Breast epithelium (tissue), 4 donors: ENCODE results near the gene CORO2B. TPM values are rescaled to one million over a fixed set of nuclear protein-coding genes. Genes with fewer than 3 reads are reported as not detected.
"Not testable (repeated sequence)": the region's sequence is repeated elsewhere in the genome, so short reads cannot be mapped to it uniquely, and the experiment has no call there.

Experiments used
- DNase-seq, 2 donors: peaks; one replicate each; pipeline ENCODE4 v3.0.0-alpha.2; 2019; ENCODE audit warnings: low spot score in 2 of 2
- H3K27ac ChIP-seq, 2 donors: fragments of 200-600 bp; sonication (generic) in 1 of 2; one replicate each; pipeline ENCODE4 v1.5.1; 2016 to 2019; ENCODE audit warnings: mild to moderate bottlenecking in 1 of 2
- H3K27me3 ChIP-seq, 2 donors: fragments of 200-600 bp; sonication (generic) in 1 of 2; one replicate each; pipeline versions ENCODE4 v1.5.1 to v1.6.0; 2017 to 2019; ENCODE audit warnings: control low read depth in 1 of 2, mild to moderate bottlenecking in 1 of 2
- H3K36me3 ChIP-seq: fragments of 200-600 bp; one replicate; pipeline ENCODE4 v1.5.1; 2019
- H3K4me1 ChIP-seq, 2 donors: fragments of 200-600 bp; sonication (generic); one replicate each; pipeline ENCODE4 v1.5.1; 2016 to 2019; ENCODE audit warnings: control low read depth in 1 of 2
- H3K4me3 ChIP-seq, 3 donors: fragments of 200-600 bp; sonication (generic); 1 replicate in 2 of 3; 2 replicates in 1 of 3; pipeline ENCODE4 v1.5.1; 2016 to 2019; ENCODE audit warnings: mild to moderate bottlenecking in 3 of 3, moderate library complexity in 2 of 3
- H3K9me3 ChIP-seq, 2 donors: fragments of 200-600 bp; sonication (generic) in 1 of 2; one replicate each; pipeline ENCODE4 v1.5.1; 2016 to 2019; ENCODE audit warnings: control low read depth in 1 of 2
- CTCF ChIP-seq, 3 donors: fragments of 450-650 bp; IDR thresholded peaks; one replicate each; pipeline ENCODE4 v1.5.1; 2016 to 2017; ENCODE audit warnings: antibody characterized with exemption in 3 of 3, mild to moderate bottlenecking in 3 of 3, moderate library complexity in 3 of 3
- POLR2A ChIP-seq: fragments of 450-650 bp; IDR thresholded peaks from one replicate; pipeline ENCODE4 v1.6.1; 2016; ENCODE audit warnings: antibody characterized with exemption, mild to moderate bottlenecking, moderate library complexity
- POLR2AphosphoS5 ChIP-seq, 3 donors: sonication (generic); formaldehyde crosslinking; IDR thresholded peaks; one replicate each; pipeline ENCODE4 v1.6.1; 2017; ENCODE audit warnings: antibody characterized with exemption in 3 of 3
- intact Hi-C: fragments of 100-400 bp; cut with DNase I; formaldehyde crosslinking; loops from one replicate; pipeline ENCODE4 v1.15.1; 2023; ENCODE audit warnings: low total_unique reads
- total RNA-seq, 3 donors: library from RNA; depleted of rRNA; stranded (reverse); fragments of >200 nt; gene quantifications; one replicate each; pipeline ENCODE4 v1.1.0, GENCODE V29; 2016

CORO2B gene
- total RNA-seq, 3 donors from 2014 or later = 2.9 to 11.2 (median 3.5) TPM

DNA sequence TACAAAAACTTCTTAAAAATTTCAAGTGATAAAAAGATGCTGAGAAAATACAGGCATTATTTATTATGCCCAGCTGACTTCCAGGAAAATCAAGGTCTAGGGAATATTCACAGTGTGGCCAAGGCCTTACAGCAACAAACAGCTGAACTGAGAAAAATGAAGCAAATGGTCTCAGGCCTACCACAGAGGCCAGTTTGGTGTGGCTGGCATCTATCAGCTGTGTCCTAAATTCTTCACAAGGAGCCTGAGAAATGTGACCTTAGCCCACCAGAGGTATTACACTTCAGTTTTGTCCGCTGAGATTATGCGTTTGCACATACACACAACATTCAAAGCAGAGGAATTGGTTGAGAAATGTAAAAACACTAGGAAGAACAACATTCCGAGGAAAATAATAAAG is 164.5 kb downstream of the CORO2B start:
- intact Hi-C loops = no loop called here
- H3K4me3 ChIP-seq = no peak overlapping the region
- no peaks in the 10 kb centered on the region for H3K4me1 ChIP-seq
- no peak for DNase-seq
- no peak overlapping the region for H3K27ac ChIP-seq
- H3K36me3 ChIP-seq = no peaks in the 10 kb centered on the region
- TF ChIP-seq CTCF (IDR thresholded peaks at IDR 0.05) = no peak
- no peak for TF ChIP-seq POLR2A
- no peak for TF ChIP-seq POLR2AphosphoS5 (IDR thresholded peaks at IDR 0.05)
- H3K27me3 ChIP-seq = no peaks in the 10 kb centered on the region
- H3K9me3 ChIP-seq = no peaks in the 10 kb centered on the region

- Histone ChIP-seq H3K4me3 (no peak overlapping the region), H3K4me1 (no peaks in the 10 kb centered on the region), H3K27ac (no peak overlapping the region), H3K9me3 (no peaks in the 10 kb centered on the region), H3K36me3 (no peaks in the 10 kb centered on the region), H3K27me3 (no peaks in the 10 kb centered on the region)
- no peak for TF ChIP-seq CTCF (IDR thresholded peaks at IDR 0.05)
- TF ChIP-seq POLR2A = no peak
- TF ChIP-seq POLR2AphosphoS5 (IDR thresholded peaks at IDR 0.05) = no peak
- DNase-seq = no peak
- intact Hi-C loops = no loop called here
Measured at GRCh38 chr15:68749365-68749764, 170.6 kb downstream of the CORO2B start.

DNA sequence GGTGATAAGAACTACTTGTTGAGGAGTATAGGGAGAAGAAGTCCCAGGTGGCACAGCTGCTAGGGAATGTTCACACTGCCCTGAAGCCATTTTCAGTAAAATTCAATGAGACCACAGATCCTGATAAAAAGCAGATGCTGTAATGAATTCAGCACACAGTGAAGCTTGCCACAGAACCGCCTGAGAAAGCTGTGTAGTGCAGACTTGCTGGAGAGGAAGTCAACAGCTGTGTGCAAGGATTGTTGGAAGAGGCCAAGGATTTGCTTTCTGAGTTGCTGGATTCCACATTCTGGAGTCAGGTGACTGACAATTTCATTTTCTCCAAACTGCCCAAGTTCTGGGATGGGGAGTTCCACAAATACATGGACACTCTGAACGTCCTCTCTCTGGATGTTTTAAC is 171.0 kb downstream of the CORO2B start:
- intact Hi-C loops = no loop called here
- no peaks in the 10 kb centered on the region for H3K36me3 ChIP-seq
- DNase-seq = no peak

GRCh38 chr15:68751622-68752021 is 172.8 kb downstream of the CORO2B start:
- Histone ChIP-seq H3K9me3 (no peaks in the 10 kb centered on the region), H3K36me3 (no peaks in the 10 kb centered on the region), H3K27me3 (no peaks in the 10 kb centered on the region), H3K27ac (no peak overlapping the region), H3K4me1 (no peaks in the 10 kb centered on the region), H3K4me3 (no peak overlapping the region)
- no peak for DNase-seq
- no peak for TF ChIP-seq POLR2AphosphoS5 (IDR thresholded peaks at IDR 0.05)
- TF ChIP-seq CTCF (IDR thresholded peaks at IDR 0.05) = no peak
- TF ChIP-seq POLR2A = no peak
- intact Hi-C loops = no loop called here

More for the DNA sequence above, 171.0 kb downstream of the CORO2B start:
- Histone ChIP-seq H3K4me1 (no peaks in the 10 kb centered on the region), H3K27me3 (no peaks in the 10 kb centered on the region), H3K9me3 (no peaks in the 10 kb centered on the region), H3K27ac (peak overlapping the region in 1 of 2 donors; percentile 19), H3K4me3 (no peak overlapping the region)
- TF ChIP-seq POLR2A (no peak), CTCF (IDR thresholded peaks at IDR 0.05) (no peak), POLR2AphosphoS5 (IDR thresholded peaks at IDR 0.05) (no peak)

DNA sequence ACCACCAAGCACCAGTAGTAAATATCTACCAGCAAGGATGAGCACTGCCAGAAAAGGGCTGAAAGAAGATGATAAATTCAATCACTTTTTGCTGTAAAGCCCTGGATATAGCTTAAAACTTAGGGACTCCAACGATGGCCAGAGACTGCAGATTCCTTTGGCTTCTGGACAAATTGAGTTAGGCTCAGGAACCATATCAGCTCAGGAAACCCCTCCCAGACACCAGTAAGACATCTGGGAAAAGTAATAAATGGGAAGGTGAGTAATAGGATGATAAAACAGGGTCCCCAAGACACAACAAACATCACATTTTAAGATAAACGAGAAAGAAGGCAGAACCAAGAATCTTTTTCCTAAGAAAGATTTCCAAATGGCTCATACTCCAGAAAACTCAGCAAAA is 176.9 kb downstream of the CORO2B start:
- H3K4me3 ChIP-seq = no peak overlapping the region
- no peaks in the 10 kb centered on the region for H3K36me3 ChIP-seq
- intact Hi-C loops = no loop called here
- no peak overlapping the region for H3K27ac ChIP-seq
- no peak for TF ChIP-seq CTCF (IDR thresholded peaks at IDR 0.05)
- TF ChIP-seq POLR2AphosphoS5 (IDR thresholded peaks at IDR 0.05) = no peak
- no peak for TF ChIP-seq POLR2A
- no peaks in the 10 kb centered on the region for H3K27me3 ChIP-seq
- DNase-seq = no peak
- no peaks in the 10 kb centered on the region for H3K4me1 ChIP-seq
- H3K9me3 ChIP-seq = no peaks in the 10 kb centered on the region

- intact Hi-C loops, H3K4me3 ChIP-seq: not testable (repeated sequence)
Measured at GRCh38 chr15:68759982-68760579, 181.3 kb downstream of the CORO2B start.

More at GRCh38 chr15:68759982-68760579, 181.3 kb downstream of the CORO2B start:
- DNase-seq, H3K27me3 ChIP-seq, H3K27ac ChIP-seq, H3K36me3 ChIP-seq, H3K9me3 ChIP-seq, H3K4me1 ChIP-seq: not testable (repeated sequence)
